HG02870 (cell line): Measurements from ENCODE around the gene LRRC40.

ENCODE experiments used
- ATAC-seq: cut with Tn5 transposase; IDR thresholded peaks from one replicate; pipeline ENCODE4 v1.9.1; 2021; ENCODE audit warnings: mild to moderate bottlenecking, moderate library complexity; ENCODE audit not compliant: unreplicated experiment

LRRC40 gene

DNA sequence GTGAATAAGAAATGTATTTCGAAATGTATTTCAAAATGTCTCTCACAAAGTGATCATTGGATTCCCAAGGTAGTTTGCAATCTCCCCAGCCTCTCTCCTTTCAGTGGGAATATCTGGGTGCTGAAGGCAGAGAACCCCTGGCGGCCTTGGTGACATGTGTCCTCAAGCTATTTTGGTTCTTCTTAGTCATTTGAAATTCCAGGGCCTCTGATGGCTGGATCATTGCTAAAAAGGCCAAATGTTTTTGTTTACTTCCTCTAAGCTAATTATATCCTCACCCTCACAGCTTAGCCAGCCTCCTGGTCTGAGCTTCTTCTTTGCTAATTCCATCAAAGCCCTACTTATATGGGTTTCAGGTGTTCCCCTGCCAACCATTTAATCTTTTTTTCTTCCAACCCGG lies 71.2 kb downstream of the LRRC40 start:
- ATAC-seq = no peak

DNA sequence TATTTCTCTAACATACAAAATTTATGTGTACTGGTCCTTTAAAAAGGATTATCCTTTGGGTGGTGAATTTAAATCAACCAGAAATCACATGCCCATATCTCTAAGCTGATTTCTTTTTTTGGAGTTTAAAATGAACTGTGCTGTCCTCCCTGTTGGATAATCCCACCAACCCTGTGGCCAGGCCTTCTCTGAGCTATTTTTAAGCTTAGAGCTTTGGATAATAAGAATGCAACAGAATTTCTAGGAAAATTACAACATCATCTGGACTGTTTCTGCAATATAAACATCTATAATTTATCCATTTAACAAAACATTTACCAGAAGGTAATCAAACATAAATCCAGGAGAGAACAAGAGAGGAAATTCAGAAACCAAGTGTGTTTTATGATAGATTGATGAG lies 88.3 kb downstream of the LRRC40 start:
- ATAC-seq = no peak

DNA sequence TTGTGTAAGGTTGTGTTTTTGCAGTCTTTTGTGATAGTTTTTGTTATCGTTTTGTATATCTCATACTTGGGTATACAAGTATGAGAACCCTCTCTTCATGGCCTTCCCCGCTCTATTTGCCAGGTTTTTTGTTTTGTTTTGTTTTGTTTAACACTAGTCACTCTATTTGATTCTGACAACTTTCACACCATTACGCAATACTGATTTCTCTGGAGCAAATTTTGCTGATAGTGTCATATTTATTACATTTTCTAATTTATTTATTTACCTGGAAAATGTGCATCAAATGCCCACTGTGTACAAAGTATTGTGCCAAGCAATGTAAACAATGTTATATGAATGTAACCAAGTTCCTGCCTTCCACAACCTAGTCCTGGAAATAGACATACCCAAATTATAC lies 90.1 kb downstream of the LRRC40 start:
- ATAC-seq = no peak

DNA sequence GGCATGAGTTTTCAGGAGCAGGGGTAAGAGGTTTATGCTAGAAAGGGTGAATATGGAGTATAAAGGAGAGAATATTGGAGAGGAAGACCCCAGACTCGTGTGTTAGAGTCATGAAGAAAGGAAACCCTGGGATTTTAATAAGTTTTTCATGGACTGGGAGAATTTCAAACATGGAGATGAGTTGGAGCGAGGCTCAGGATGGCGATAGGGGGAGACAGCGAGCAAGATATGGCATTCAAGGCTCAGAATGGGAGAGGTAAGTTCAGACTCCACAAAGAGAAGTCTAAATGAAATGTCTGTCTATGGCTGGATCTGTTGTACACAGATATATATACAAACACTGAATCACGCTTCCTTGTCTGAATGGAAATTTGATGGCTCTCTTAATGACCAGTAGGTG lies 92.5 kb downstream of the LRRC40 start:
- ATAC-seq = no peak

DNA sequence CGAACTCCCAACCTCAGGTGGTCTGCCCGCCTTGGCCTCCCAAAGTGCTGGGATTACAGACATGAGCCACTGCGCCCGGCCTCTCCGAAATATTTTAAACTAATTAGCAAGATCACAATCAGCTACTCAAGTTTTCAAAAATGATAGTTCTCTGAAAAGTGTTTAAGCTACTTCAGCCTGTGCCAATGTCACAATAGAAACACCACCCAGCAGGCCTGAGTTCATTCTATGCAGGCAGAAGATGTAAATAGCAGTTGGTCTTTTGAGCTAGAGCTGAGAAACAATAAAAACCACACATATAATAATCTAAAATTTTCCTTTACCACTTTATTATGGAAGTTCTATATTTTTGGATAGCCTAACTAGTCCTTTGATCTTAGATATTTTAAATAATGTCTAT lies 96.1 kb downstream of the LRRC40 start:
- no peak for ATAC-seq

DNA sequence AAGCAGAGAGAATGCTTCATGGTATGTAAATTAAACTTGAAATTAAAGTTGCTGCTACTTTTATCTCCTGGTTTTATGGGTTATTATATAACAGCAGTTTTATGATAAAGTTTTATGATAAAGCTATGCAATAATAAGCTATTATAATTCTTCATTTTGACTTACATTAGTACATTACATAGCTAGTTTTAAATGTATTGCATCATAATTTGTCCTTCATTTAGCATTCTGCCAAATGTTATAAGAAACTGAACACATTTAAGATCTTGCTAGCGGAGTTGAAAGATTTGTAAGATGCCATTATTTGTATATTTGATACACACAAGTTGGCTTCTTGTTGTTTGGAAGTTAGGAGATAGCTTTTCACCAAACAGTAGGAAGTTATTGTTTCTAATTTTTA lies 101.6 kb downstream of the LRRC40 start:
- no peak for ATAC-seq

DNA sequence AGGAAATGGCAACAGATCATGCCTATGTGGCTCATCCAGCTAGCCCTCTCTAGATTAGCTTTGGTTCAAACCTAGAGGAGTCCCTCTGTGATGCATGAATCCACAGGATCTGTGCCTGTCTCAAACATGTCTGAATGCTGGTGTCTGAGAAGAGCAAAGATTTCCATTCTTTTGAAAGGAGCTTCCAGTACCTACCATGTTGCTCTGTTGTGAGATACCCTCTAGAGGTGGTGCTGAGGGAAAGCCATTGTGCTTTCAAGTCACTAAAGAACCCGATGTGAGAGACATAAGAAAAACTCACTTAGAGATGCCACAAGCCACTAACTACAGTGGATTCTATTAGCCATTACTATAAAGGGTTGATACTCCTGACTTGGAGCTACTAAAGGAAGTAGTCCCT lies 103.6 kb downstream of the LRRC40 start:
- ATAC-seq = no peak

DNA sequence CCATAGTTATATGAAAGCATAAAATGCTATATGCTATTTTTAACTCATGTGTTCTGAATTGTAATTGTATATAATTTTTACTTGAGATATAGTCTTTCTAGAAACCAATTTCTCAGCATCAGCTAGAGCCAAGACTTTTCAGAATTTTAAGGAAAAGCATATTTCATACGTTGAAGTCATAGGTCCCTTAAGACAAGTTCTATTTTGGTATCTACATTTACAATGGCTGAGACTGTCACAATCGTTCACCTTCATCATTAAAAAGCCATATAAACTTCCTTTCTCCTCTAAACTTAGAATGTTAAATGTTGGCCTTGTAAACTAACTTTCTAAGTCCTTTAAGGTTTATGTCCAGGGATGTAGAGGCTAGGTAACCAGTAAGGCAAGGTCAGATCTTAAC lies 104.1 kb downstream of the LRRC40 start:
- no peak for ATAC-seq
